ENCODE measurements around the gene SERPINC1. TPM values are rescaled to one million over a fixed set of nuclear protein-coding genes. Genes with fewer than 3 reads are reported as not detected.
"Not testable (repeated sequence)": the region's sequence is repeated elsewhere in the genome, so short reads cannot be mapped to it uniquely, and the experiment has no call there.

SERPINC1 gene
- total RNA-seq, 2 donors from 2014 or later = 0.30 TPM; not detected in 1

GRCh38 chr1:173884701-173885100 is 32.4 kb downstream of the SERPINC1 start:
- H3K4me3 Mint-ChIP-seq = no peak overlapping the region
- ATAC-seq (replicated peaks in 1 of 2) (no peak), DNase-seq (no peak)
- H3K4me1 Mint-ChIP-seq (ENCODE audit: low read depth) = peaks cover 24% of the 10 kb centered on the region
- no peak overlapping the region for H3K27ac Mint-ChIP-seq
- no peaks in the 10 kb centered on the region for H3K27me3 Mint-ChIP-seq (ENCODE audit: low read depth)
- H3K9me3 Mint-ChIP-seq = no peaks in the 10 kb centered on the region
- peaks cover 5 to 6% of the 10 kb centered on the region in 2 donors for H3K36me3 Mint-ChIP-seq (ENCODE audit: insufficient read depth in 2 of 2)

- DNase-seq; ATAC-seq (replicated peaks in 1 of 2); H3K4me1 Mint-ChIP-seq (ENCODE audit: low read depth); H3K27me3 Mint-ChIP-seq (ENCODE audit: low read depth); H3K4me3 Mint-ChIP-seq; H3K27ac Mint-ChIP-seq; H3K9me3 Mint-ChIP-seq; H3K36me3 Mint-ChIP-seq (ENCODE audit: insufficient read depth in 2 of 2): not testable (repeated sequence)
Measured at GRCh38 chr1:173881117-173881516, 36.0 kb downstream of the SERPINC1 start.

GRCh38 chr1:173878251-173878650 is 38.9 kb downstream of the SERPINC1 start:
- ATAC-seq (replicated peaks in 1 of 2) = no peak
- peaks cover 3 to 14% of the 10 kb centered on the region in 2 donors for H3K36me3 Mint-ChIP-seq (ENCODE audit: insufficient read depth in 2 of 2)

GRCh38 chr1:173876732-173877131 is 40.4 kb downstream of the SERPINC1 start:
- H3K9me3 Mint-ChIP-seq = no peaks in the 10 kb centered on the region
- H3K36me3 Mint-ChIP-seq (ENCODE audit: insufficient read depth in 2 of 2) = peaks cover 3 to 14% of the 10 kb centered on the region in 2 donors
- no peak overlapping the region for H3K27ac Mint-ChIP-seq
- peaks cover 17% of the 10 kb centered on the region for H3K4me1 Mint-ChIP-seq (ENCODE audit: low read depth)
- no peaks in the 10 kb centered on the region for H3K27me3 Mint-ChIP-seq (ENCODE audit: low read depth)
- DNase-seq = no peak
- no peak for ATAC-seq (replicated peaks in 1 of 2)
- no peak overlapping the region for H3K4me3 Mint-ChIP-seq

More at GRCh38 chr1:173878251-173878650, 38.9 kb downstream of the SERPINC1 start:
- Mint-ChIP-seq H3K27me3 (ENCODE audit: low read depth) (no peaks in the 10 kb centered on the region), H3K4me3 (no peak overlapping the region), H3K9me3 (no peaks in the 10 kb centered on the region), H3K4me1 (ENCODE audit: low read depth) (peaks cover 4% of the 10 kb centered on the region), H3K27ac (no peak overlapping the region)
- DNase-seq = no peak

- Mint-ChIP-seq H3K9me3 (no peaks in the 10 kb centered on the region), H3K4me1 (ENCODE audit: low read depth) (peaks cover 53% of the 10 kb centered on the region), H3K27ac (peak overlapping the region; percentile 96), H3K36me3 (ENCODE audit: insufficient read depth in 2 of 2) (peaks cover 8 to 17% of the 10 kb centered on the region in 2 donors), H3K4me3 (peak overlapping the region; percentile 5 to 95), H3K27me3 (ENCODE audit: low read depth) (no peaks in the 10 kb centered on the region)
- DNase-seq (no peak), ATAC-seq (replicated peaks in 1 of 2) (no peak)
Measured at GRCh38 chr1:173871500-173871899, 45.6 kb downstream of the SERPINC1 start.

- H3K27me3 Mint-ChIP-seq (ENCODE audit: low read depth) = no peaks in the 10 kb centered on the region
- H3K36me3 Mint-ChIP-seq (ENCODE audit: insufficient read depth in 2 of 2) = peaks cover 11 to 21% of the 10 kb centered on the region in 2 donors
- peak overlapping the region; percentile 95 to 99 for H3K4me3 Mint-ChIP-seq
- no peaks in the 10 kb centered on the region for H3K9me3 Mint-ChIP-seq
- H3K27ac Mint-ChIP-seq = peak overlapping the region; percentile 96
- H3K4me1 Mint-ChIP-seq (ENCODE audit: low read depth) = peaks cover 57% of the 10 kb centered on the region
- DNase-seq = no peak
- ATAC-seq (replicated peaks in 1 of 2) = no peak
Measured at GRCh38 chr1:173871091-173871490, 46.0 kb downstream of the SERPINC1 start.

- ATAC-seq (replicated peaks in 1 of 2) (peak in 1 of 2 donors; percentile 28), DNase-seq (peak; percentile 48 to 56)
Measured at GRCh38 chr1:173870252-173871075, 46.7 kb downstream of the SERPINC1 start.

GRCh38 chr1:173869021-173869359 is 48.1 kb downstream of the SERPINC1 start:
- Mint-ChIP-seq H3K27ac (peak overlapping the region; percentile 92), H3K9me3 (no peaks in the 10 kb centered on the region), H3K4me1 (ENCODE audit: low read depth) (peaks cover 78% of the 10 kb centered on the region), H3K27me3 (ENCODE audit: low read depth) (no peaks in the 10 kb centered on the region), H3K36me3 (ENCODE audit: insufficient read depth in 2 of 2) (peaks cover 27 to 34% of the 10 kb centered on the region in 2 donors), H3K4me3 (peak overlapping the region; percentile 95 to 99)
- no peak for DNase-seq
- no peak for ATAC-seq (replicated peaks in 1 of 2)

More at GRCh38 chr1:173870252-173871075, 46.7 kb downstream of the SERPINC1 start:
- Mint-ChIP-seq H3K4me3 (peak overlapping the region; percentile 95 to 99), H3K36me3 (ENCODE audit: insufficient read depth in 2 of 2) (peaks cover 16 to 25% of the 10 kb centered on the region in 2 donors), H3K4me1 (ENCODE audit: low read depth) (peaks cover 64% of the 10 kb centered on the region), H3K9me3 (no peaks in the 10 kb centered on the region), H3K27me3 (ENCODE audit: low read depth) (no peaks in the 10 kb centered on the region), H3K27ac (peak overlapping the region; percentile 96)

GRCh38 chr1:173868266-173869020 is 48.7 kb downstream of the SERPINC1 start, which contains the start of gene ZBTB37:
Gene ZBTB37 (plus strand): TSS chr1:173868380. CDS start chr1:173870226, 1,846 bp downstream.
- Mint-ChIP-seq H3K4me1 (ENCODE audit: low read depth) (peaks cover 81% of the 10 kb centered on the region), H3K4me3 (peak within 1 kb of the TSS; percentile 95 to 99), H3K27ac (peak within 1 kb of the TSS; percentile 95), H3K27me3 (ENCODE audit: low read depth) (no peaks in the 10 kb centered on the region), H3K36me3 (ENCODE audit: insufficient read depth in 2 of 2) (peaks cover 29 to 39% of the 10 kb centered on the region in 2 donors), H3K9me3 (no peaks in the 10 kb centered on the region)
- DNase-seq (peak; percentile 94 to 95), ATAC-seq (replicated peaks in 1 of 2) (peak; percentile 66 to 72)

- Mint-ChIP-seq H3K27me3 (ENCODE audit: low read depth) (no peaks in the 10 kb centered on the region), H3K36me3 (ENCODE audit: insufficient read depth in 2 of 2) (peaks cover 29 to 42% of the 10 kb centered on the region in 2 donors), H3K9me3 (no peaks in the 10 kb centered on the region), H3K4me1 (ENCODE audit: low read depth) (peaks cover 75% of the 10 kb centered on the region), H3K4me3 (peak within 1 kb of the TSS; percentile 95 to 99), H3K27ac (peak within 1 kb of the TSS; percentile 95)
- ATAC-seq (replicated peaks in 1 of 2) = peak; percentile 77 to 81
- DNase-seq = peak; percentile 98 to 100
Measured at GRCh38 chr1:173867753-173868265, 49.3 kb downstream of the SERPINC1 start, which contains the start of gene GAS5. Gene GAS5 (minus strand): TSS chr1:173867989.

GRCh38 chr1:173867141-173867752 is 49.9 kb downstream of the SERPINC1 start:
- no peak for ATAC-seq (replicated peaks in 1 of 2)
- peak overlapping the region; percentile 95 to 99 for H3K4me3 Mint-ChIP-seq

GRCh38 chr1:173866413-173867115 is 50.6 kb downstream of the SERPINC1 start:
- Mint-ChIP-seq H3K27ac (peak overlapping the region; percentile 95), H3K4me1 (ENCODE audit: low read depth) (peaks cover 64% of the 10 kb centered on the region), H3K36me3 (ENCODE audit: insufficient read depth in 2 of 2) (peaks cover 31 to 44% of the 10 kb centered on the region in 2 donors), H3K9me3 (no peaks in the 10 kb centered on the region), H3K4me3 (peak overlapping the region; percentile 95 to 99), H3K27me3 (ENCODE audit: low read depth) (no peaks in the 10 kb centered on the region)
- DNase-seq = no peak
- no peak for ATAC-seq (replicated peaks in 1 of 2)

More at GRCh38 chr1:173867141-173867752, 49.9 kb downstream of the SERPINC1 start:
- Mint-ChIP-seq H3K4me1 (ENCODE audit: low read depth) (peaks cover 69% of the 10 kb centered on the region), H3K27ac (peak overlapping the region; percentile 95), H3K27me3 (ENCODE audit: low read depth) (no peaks in the 10 kb centered on the region), H3K36me3 (ENCODE audit: insufficient read depth in 2 of 2) (peaks cover 29 to 44% of the 10 kb centered on the region in 2 donors), H3K9me3 (no peaks in the 10 kb centered on the region)
- peak; percentile 20 to 28 for DNase-seq

Data from activated T-cell treated with anti-CD3 and anti-CD28 coated beads, Interleukin-2, amount 50 U/mL, for 72 hours (primary cell).